Mesenchymal stem cell (in vitro differentiated cells and primary cell): ENCODE results near the gene FAM241A.
"Not testable (repeated sequence)": the region's sequence is repeated elsewhere in the genome, so short reads cannot be mapped to it uniquely, and the experiment has no call there.

Experiments
- DNase-seq: peaks from one replicate; pipeline ENCODE4 v3.0.0-alpha.2; 2013
- H2AFZ ChIP-seq: one replicate; pipeline ENCODE4 v1.6.1; 2013; ENCODE audit warnings: low read depth, mild to moderate bottlenecking, control low read depth, inconsistent platforms, low read length, moderate library complexity
- H2AK5ac ChIP-seq: 2 replicates; pipeline ENCODE4 v1.6.1; 2013; ENCODE audit warnings: low read length, moderate library complexity, mild to moderate bottlenecking, inconsistent platforms; ENCODE audit not compliant: severe bottlenecking
- H2BK120ac ChIP-seq: one replicate; pipeline ENCODE4 v1.6.1; 2013; ENCODE audit warnings: low read depth, mild to moderate bottlenecking, inconsistent platforms, low read length, moderate library complexity
- H2BK12ac ChIP-seq, 2 experiments: one replicate each; pipeline ENCODE4 v1.6.1; 2013; ENCODE audit warnings: inconsistent platforms in 2 of 2, low read length in 2 of 2, mild to moderate bottlenecking in 2 of 2, moderate library complexity in 2 of 2, control low read depth in 1 of 2
- H2BK15ac ChIP-seq: one replicate; pipeline ENCODE4 v1.6.1; 2013; ENCODE audit warnings: mild to moderate bottlenecking, low read depth, inconsistent platforms; ENCODE audit not compliant: poor library complexity, severe bottlenecking
- H2BK5ac ChIP-seq: 2 replicates; pipeline ENCODE4 v1.6.1; 2013; ENCODE audit warnings: low read depth, mild to moderate bottlenecking, low read length, control low read depth, inconsistent platforms; ENCODE audit not compliant: poor library complexity, severe bottlenecking
- H3K14ac ChIP-seq, 2 experiments: one replicate each; pipeline ENCODE4 v1.6.1; 2013; ENCODE audit warnings: inconsistent platforms in 2 of 2, low read length in 2 of 2, control low read depth in 1 of 2, mild to moderate bottlenecking in 1 of 2, moderate library complexity in 1 of 2
- H3K18ac ChIP-seq, 2 experiments: one replicate each; pipeline ENCODE4 v1.6.1; 2013; ENCODE audit warnings: inconsistent platforms in 2 of 2, low read length in 2 of 2, control low read depth in 1 of 2, low read depth in 1 of 2, mild to moderate bottlenecking in 1 of 2
- H3K23ac ChIP-seq, 2 experiments: one replicate each; pipeline ENCODE4 v1.6.1; 2013; ENCODE audit warnings: inconsistent platforms in 2 of 2, low read length in 2 of 2, mild to moderate bottlenecking in 2 of 2, moderate library complexity in 2 of 2, control low read depth in 1 of 2
- H3K27ac ChIP-seq: 2 replicates; pipeline ENCODE4 v1.5.1; 2013; ENCODE audit warnings: mild to moderate bottlenecking, moderate library complexity, low read length, control low read depth, inconsistent platforms; ENCODE audit not compliant: poor library complexity, severe bottlenecking
- H3K27me3 ChIP-seq, 2 experiments: 2 replicates each; pipeline versions ENCODE4 v1.6.1 to v1.7.0; 2013; ENCODE audit warnings: low read length in 2 of 2, mild to moderate bottlenecking in 2 of 2, moderate library complexity in 2 of 2, control low read depth in 1 of 2, inconsistent platforms in 1 of 2; ENCODE audit not compliant: control insufficient read depth in 1 of 2, insufficient read depth in 1 of 2
- H3K36me3 ChIP-seq, 2 experiments: 2 replicates each; pipeline versions ENCODE4 v1.6.1 to v1.7.0; 2013; ENCODE audit warnings: low read length in 2 of 2, control low read depth in 1 of 2, inconsistent platforms in 1 of 2, low read depth in 1 of 2, mild to moderate bottlenecking in 1 of 2; ENCODE audit not compliant: insufficient read depth in 2 of 2, control insufficient read depth in 1 of 2
- H3K4ac ChIP-seq, 2 experiments: one replicate each; pipeline ENCODE4 v1.6.1; 2013; ENCODE audit warnings: inconsistent platforms in 2 of 2, low read length in 2 of 2, mild to moderate bottlenecking in 2 of 2, moderate library complexity in 2 of 2, control low read depth in 1 of 2, low read depth in 1 of 2
- H3K4me1 ChIP-seq: 2 replicates; pipeline ENCODE4 v1.6.1; 2013; ENCODE audit warnings: low read depth, low read length, control low read depth; ENCODE audit not compliant: control insufficient read depth, insufficient read depth
- H3K4me2 ChIP-seq: 2 replicates; pipeline ENCODE4 v1.6.1; 2013; ENCODE audit warnings: low read length, mild to moderate bottlenecking, inconsistent platforms; ENCODE audit not compliant: poor library complexity, severe bottlenecking
- H3K4me3 ChIP-seq, 2 experiments: 2 replicates each; pipeline versions ENCODE4 v1.5.1 to v1.7.0; 2013; ENCODE audit warnings: low read length in 2 of 2, mild to moderate bottlenecking in 2 of 2, control low read depth in 1 of 2, low read depth in 1 of 2; ENCODE audit not compliant: insufficient read depth in 1 of 2
- H3K79me1 ChIP-seq: replicated peaks from 2 replicates; pipeline ENCODE4 v1.6.1; 2013; ENCODE audit warnings: mild to moderate bottlenecking, control low read depth, low read length, inconsistent platforms; ENCODE audit not compliant: poor library complexity, severe bottlenecking
- H3K9ac ChIP-seq: 2 replicates; pipeline ENCODE4 v1.7.0; 2013; ENCODE audit warnings: mild to moderate bottlenecking, low read length, moderate library complexity
- H3K9me3 ChIP-seq: 2 replicates; pipeline ENCODE4 v1.7.0; 2013; ENCODE audit warnings: mild to moderate bottlenecking, low read length; ENCODE audit not compliant: control insufficient read depth
- H4K8ac ChIP-seq: one replicate; pipeline ENCODE4 v1.6.1; 2013; ENCODE audit warnings: inconsistent platforms, mild to moderate bottlenecking, low read length, moderate library complexity
- H4K91ac ChIP-seq: one replicate; pipeline ENCODE4 v1.6.1; 2013; ENCODE audit warnings: mild to moderate bottlenecking, low read length, inconsistent platforms
- WGBS: methylation state at CpG from one replicate; pipeline ENCODE4 v1.1.7; 2013; ENCODE audit warnings: mixed read lengths; 5-methylcytosine and 5-hydroxymethylcytosine counted together

FAM241A gene

GRCh38 chr4:112153211-112153791 lies 8.0 kb downstream of the FAM241A start:
- Histone ChIP-seq H2AFZ (no peak overlapping the region), H3K9ac (no peak overlapping the region), H3K27me3 (no peaks in the 10 kb centered on the region), H2BK120ac (no peak overlapping the region), H2BK12ac (no peak overlapping the region), H3K79me1 (peaks cover 3% of the 10 kb centered on the region), H2BK15ac (no peak overlapping the region), H3K18ac (no peak overlapping the region), H3K23ac (no peak overlapping the region), H3K27ac (no peak overlapping the region), H4K8ac (no peak overlapping the region), H3K4ac (no peak overlapping the region), H2AK5ac (no peak overlapping the region), H2BK5ac (no peak overlapping the region), H3K14ac (no peak overlapping the region), H3K9me3 (no peaks in the 10 kb centered on the region), H4K91ac (no peak overlapping the region), H3K4me2 (no peak overlapping the region), H3K36me3 (no peaks in the 10 kb centered on the region), H3K4me3 (no peak overlapping the region), H3K4me1 (no peaks in the 10 kb centered on the region)
- DNase-seq, result no peak
- 100% methylated on average over 2 of the region's 4 CpGs for WGBS

- H2BK15ac ChIP-seq, result no peak overlapping the region
- no peak overlapping the region for H3K4ac ChIP-seq
- H3K4me2 ChIP-seq, result no peak overlapping the region
- H3K79me1 ChIP-seq, result peaks cover 2% of the 10 kb centered on the region
- H3K9me3 ChIP-seq, result no peaks in the 10 kb centered on the region
- H4K8ac ChIP-seq, result no peak overlapping the region
- H2BK120ac ChIP-seq, result no peak overlapping the region
- no peak overlapping the region for H3K27ac ChIP-seq
- DNase-seq, result no peak
- no peak overlapping the region for H2AK5ac ChIP-seq
- no peak overlapping the region for H3K14ac ChIP-seq
- no peak overlapping the region for H2BK5ac ChIP-seq
- no peak overlapping the region for H3K23ac ChIP-seq
- H3K4me1 ChIP-seq, result no peaks in the 10 kb centered on the region
- H3K36me3 ChIP-seq, result no peaks in the 10 kb centered on the region
- H4K91ac ChIP-seq, result no peak overlapping the region
- no peak overlapping the region for H3K9ac ChIP-seq
- H2AFZ ChIP-seq, result no peak overlapping the region
- WGBS, result 100% methylated on average over 1 of the region's 1 CpG
- H2BK12ac ChIP-seq, result no peak overlapping the region
- H3K27me3 ChIP-seq, result no peaks in the 10 kb centered on the region
- no peak overlapping the region for H3K4me3 ChIP-seq
- H3K18ac ChIP-seq, result no peak overlapping the region
Observed at GRCh38 chr4:112156112-112156511, 10.9 kb downstream of the FAM241A start.

- no peak overlapping the region for H3K4ac ChIP-seq
- H2BK120ac ChIP-seq, result no peak overlapping the region
- no peaks in the 10 kb centered on the region for H3K4me1 ChIP-seq
- H2AFZ ChIP-seq, result no peak overlapping the region
- DNase-seq, result no peak
- H3K36me3 ChIP-seq, result no peaks in the 10 kb centered on the region
- H2BK5ac ChIP-seq, result no peak overlapping the region
- H4K8ac ChIP-seq, result no peak overlapping the region
- no peak overlapping the region for H3K9ac ChIP-seq
- no peak overlapping the region for H3K4me2 ChIP-seq
- H2AK5ac ChIP-seq, result no peak overlapping the region
- H3K4me3 ChIP-seq, result no peak overlapping the region
- no peak overlapping the region for H2BK15ac ChIP-seq
- H3K18ac ChIP-seq, result no peak overlapping the region
- no peaks in the 10 kb centered on the region for H3K27me3 ChIP-seq
- no peaks in the 10 kb centered on the region for H3K9me3 ChIP-seq
- no peak overlapping the region for H3K23ac ChIP-seq
- no peak overlapping the region for H2BK12ac ChIP-seq
- peaks cover 2% of the 10 kb centered on the region for H3K79me1 ChIP-seq
- no peak overlapping the region for H3K14ac ChIP-seq
- H4K91ac ChIP-seq, result no peak overlapping the region
- no peak overlapping the region for H3K27ac ChIP-seq
Observed at GRCh38 chr4:112156553-112156952, 11.3 kb downstream of the FAM241A start.

- WGBS, result 100% methylated on average over 2 of the region's 3 CpGs
- H3K36me3 ChIP-seq, H3K4me1 ChIP-seq, H3K9me3 ChIP-seq, H2BK5ac ChIP-seq, DNase-seq, H3K9ac ChIP-seq, H3K27ac ChIP-seq, H4K8ac ChIP-seq, H2BK120ac ChIP-seq, H3K4me2 ChIP-seq, H3K4ac ChIP-seq, H2BK15ac ChIP-seq, H3K14ac ChIP-seq, H3K23ac ChIP-seq, H3K27me3 ChIP-seq, H2AK5ac ChIP-seq, H4K91ac ChIP-seq, H3K79me1 ChIP-seq, H2AFZ ChIP-seq, H2BK12ac ChIP-seq, H3K4me3 ChIP-seq, H3K18ac ChIP-seq: not testable (repeated sequence)
Observed at GRCh38 chr4:112163706-112164105, 18.5 kb downstream of the FAM241A start.
